ENCODE results near the gene KCNG1.

Gene KCNG1

GRCh38 chr20:51013577-51014330 lies 9.2 kb downstream of the KCNG1 start:
- DNase-seq (ENCODE audit: low read depth in 2 of 2): no peak

GRCh38 chr20:51012357-51012756 lies 10.6 kb downstream of the KCNG1 start:
- no peak for DNase-seq (ENCODE audit: low read depth in 2 of 2)

GRCh38 chr20:51011479-51011878 lies 11.4 kb downstream of the KCNG1 start:
- DNase-seq (ENCODE audit: low read depth in 2 of 2): no peak

- DNase-seq (ENCODE audit: low read depth in 2 of 2): no peak
Measured at GRCh38 chr20:51010932-51011331, 12.0 kb downstream of the KCNG1 start.

- no peak for DNase-seq (ENCODE audit: low read depth in 2 of 2)
Measured at GRCh38 chr20:51010043-51010365, 12.9 kb downstream of the KCNG1 start.

- DNase-seq (ENCODE audit: low read depth in 2 of 2): no peak
Measured at GRCh38 chr20:51009303-51010042, 13.4 kb downstream of the KCNG1 start.

GRCh38 chr20:51008718-51009117 lies 14.2 kb downstream of the KCNG1 start:
- DNase-seq (ENCODE audit: low read depth in 2 of 2): no peak

- no peak for DNase-seq (ENCODE audit: low read depth in 2 of 2)
Measured at GRCh38 chr20:51005214-51005613, 17.7 kb downstream of the KCNG1 start.

GRCh38 chr20:51004781-51005180 lies 18.1 kb downstream of the KCNG1 start:
- no peak for DNase-seq (ENCODE audit: low read depth in 2 of 2)

GRCh38 chr20:51004305-51004727 lies 18.6 kb downstream of the KCNG1 start:
- no peak for DNase-seq (ENCODE audit: low read depth in 2 of 2)

- DNase-seq (ENCODE audit: low read depth in 2 of 2): no peak
Measured at GRCh38 chr20:51003753-51004152, 19.2 kb downstream of the KCNG1 start.

GRCh38 chr20:51002633-51003032 lies 20.3 kb downstream of the KCNG1 start:
- DNase-seq (ENCODE audit: low read depth in 2 of 2): no peak

GRCh38 chr20:51001430-51002265 lies 21.3 kb downstream of the KCNG1 start:
- DNase-seq (ENCODE audit: low read depth in 2 of 2): no peak

- no peak for DNase-seq (ENCODE audit: low read depth in 2 of 2)
Measured at GRCh38 chr20:50999355-50999754, 23.6 kb downstream of the KCNG1 start.

GRCh38 chr20:50996901-50997865 lies 25.7 kb downstream of the KCNG1 start:
- DNase-seq (ENCODE audit: low read depth in 2 of 2): no peak

GRCh38 chr20:50995506-50995905 lies 27.4 kb downstream of the KCNG1 start:
- no peak for DNase-seq (ENCODE audit: low read depth in 2 of 2)

GRCh38 chr20:50993876-50994275 lies 29.0 kb downstream of the KCNG1 start:
- no peak for DNase-seq (ENCODE audit: low read depth in 2 of 2)

GRCh38 chr20:50992733-50993457 lies 30.0 kb downstream of the KCNG1 start:
- no peak for DNase-seq (ENCODE audit: low read depth in 2 of 2)

- no peak for DNase-seq (ENCODE audit: low read depth in 2 of 2)
Measured at GRCh38 chr20:50992336-50992732, 30.6 kb downstream of the KCNG1 start.

- no peak for DNase-seq (ENCODE audit: low read depth in 2 of 2)
Measured at GRCh38 chr20:50991076-50991475, 31.8 kb downstream of the KCNG1 start.
